HG03520 (cell line): Measurements from ENCODE around the gene ENDOV.
"Not testable (repeated sequence)": the region's sequence is repeated elsewhere in the genome, so short reads cannot be mapped to it uniquely, and the experiment has no call there.

Source experiments
- ATAC-seq: cut with Tn5 transposase; IDR thresholded peaks from one replicate; pipeline ENCODE4 v1.9.1; 2021; ENCODE audit warnings: mild to moderate bottlenecking, moderate library complexity; ENCODE audit not compliant: unreplicated experiment

ENDOV gene

GRCh38 chr17:80388175-80388574 is 26.8 kb upstream of the ENDOV start:
- no peak for ATAC-seq

DNA sequence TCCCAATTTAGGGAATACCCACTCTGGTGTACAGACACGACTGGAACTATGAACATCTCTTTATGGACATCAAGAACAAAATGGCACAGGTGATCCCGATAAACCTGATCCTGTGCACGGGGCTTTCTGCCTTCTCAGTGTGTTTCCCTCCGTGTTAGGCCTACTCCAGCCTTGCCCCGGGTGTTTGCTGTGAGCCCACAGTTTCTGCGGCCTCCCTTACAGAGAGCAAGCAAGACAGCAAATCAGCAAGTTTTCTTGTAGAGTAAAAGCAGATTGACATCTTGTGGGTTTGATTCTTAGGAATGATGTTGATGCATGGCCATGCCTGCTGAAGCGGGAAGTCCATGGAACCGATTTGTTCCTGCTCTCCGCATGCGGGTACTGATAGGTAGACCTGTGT is 26.4 kb upstream of the ENDOV start:
- ATAC-seq: no peak

- ATAC-seq: no peak
Observed at GRCh38 chr17:80389011-80389995, 25.7 kb upstream of the ENDOV start.

- ATAC-seq: no peak
Observed at GRCh38 chr17:80393241-80393890, 21.6 kb upstream of the ENDOV start.

- no peak for ATAC-seq
Observed at GRCh38 chr17:80393961-80394360, 21.0 kb upstream of the ENDOV start.

DNA sequence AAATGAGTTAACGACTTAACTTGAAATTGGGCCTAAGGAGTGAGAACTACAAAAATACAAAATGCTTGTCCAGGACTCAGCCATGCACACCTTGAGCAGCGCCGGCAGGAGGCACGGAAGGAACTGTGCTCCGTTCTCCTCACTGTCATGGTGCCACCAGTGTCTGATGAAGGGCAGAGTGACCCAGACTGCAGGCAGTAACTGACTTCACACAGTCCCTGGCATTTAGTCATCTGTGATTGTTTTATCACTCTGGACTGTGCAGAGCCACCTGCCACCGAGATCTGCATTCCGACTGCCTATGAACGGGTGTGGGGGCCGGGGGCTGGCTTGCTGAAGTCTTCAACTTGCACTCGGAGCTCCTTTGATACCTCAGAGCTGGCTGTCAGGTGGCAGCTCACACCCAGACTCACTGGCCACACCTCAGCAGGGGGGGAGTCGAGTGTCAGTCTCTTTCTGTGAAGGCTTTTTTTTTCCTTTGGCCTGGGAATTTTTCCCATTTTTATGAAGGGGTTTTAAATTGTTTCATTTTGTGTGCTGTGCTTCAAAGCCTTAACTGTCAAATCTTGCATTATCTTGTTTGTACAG is 20.2 kb upstream of the ENDOV start:
- no peak for ATAC-seq

DNA sequence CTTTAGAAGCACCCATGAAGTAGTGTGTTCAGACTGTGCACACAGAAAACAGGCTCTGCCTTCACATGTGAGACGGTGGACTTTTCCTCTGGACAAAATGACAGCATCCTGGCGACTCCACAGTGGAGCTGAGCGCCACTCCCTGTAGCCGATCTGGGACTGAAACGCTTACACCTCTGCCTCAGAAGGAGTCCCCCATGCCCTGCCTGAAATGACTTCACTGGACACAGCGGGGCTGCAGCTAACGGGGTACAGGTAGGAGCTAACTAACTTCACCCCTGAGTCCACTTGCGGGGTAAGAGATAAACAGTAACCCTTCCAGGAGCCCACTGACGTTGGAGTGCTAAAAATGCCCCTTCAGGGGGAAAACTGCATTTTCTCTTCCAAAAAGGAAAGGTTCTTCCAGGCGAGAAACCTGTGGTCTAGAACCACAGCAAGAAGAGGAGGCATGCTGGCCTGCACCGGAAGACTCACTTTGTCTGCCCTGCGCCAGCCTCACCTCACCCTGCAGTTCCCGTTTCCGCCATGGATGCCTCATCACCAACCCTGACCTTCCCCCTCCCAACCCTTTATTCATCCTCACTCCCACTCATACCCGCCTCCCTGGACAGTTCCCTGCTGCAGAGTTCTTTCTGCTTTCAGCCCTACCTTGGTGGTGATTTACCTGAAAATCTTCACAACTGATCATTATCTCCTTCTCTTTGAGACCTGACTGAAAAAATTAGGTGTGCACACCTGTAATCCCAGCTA is 19.4 kb upstream of the ENDOV start:
- no peak for ATAC-seq

DNA sequence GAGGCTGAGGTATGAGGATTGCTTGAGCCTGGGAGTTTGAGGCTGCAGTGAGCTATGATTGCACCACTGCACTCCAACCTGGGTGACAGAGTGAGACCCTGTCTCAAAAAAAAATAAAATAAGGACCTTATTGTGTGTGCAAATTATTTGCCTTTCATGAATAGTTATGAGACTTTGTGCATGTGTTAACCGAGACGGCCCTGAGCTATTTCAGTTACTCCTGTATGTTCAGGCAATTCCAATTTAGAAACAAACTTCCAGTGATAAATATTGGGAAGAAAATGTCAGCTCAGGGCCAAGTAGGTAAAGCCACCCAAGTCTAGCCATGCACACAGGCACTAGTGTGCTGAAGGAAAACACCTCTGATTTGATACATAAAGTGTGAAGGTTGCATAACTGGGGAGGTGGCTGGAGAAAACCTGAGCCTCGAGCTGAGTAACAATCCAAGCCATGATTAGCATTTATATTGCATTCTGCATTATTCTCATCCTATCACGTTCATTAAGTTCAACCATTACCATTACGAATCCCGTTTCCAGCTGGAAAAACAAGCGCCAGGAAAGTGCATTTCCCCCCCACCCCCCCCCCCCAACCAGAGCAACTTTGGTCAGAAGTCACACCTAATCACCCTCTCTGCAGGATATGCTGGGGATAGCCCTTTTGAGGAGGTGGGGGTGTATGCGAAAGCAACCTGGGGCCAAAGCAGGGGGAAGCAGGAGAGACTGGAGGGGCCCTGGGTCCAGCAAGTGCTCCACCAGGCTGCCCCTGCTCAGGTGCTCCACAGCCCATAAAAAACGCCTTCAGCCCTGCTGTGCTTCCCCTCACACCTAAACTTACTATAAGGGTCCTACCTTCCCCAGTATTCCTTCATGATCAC is 18.6 kb upstream of the ENDOV start:
- ATAC-seq: no peak

DNA sequence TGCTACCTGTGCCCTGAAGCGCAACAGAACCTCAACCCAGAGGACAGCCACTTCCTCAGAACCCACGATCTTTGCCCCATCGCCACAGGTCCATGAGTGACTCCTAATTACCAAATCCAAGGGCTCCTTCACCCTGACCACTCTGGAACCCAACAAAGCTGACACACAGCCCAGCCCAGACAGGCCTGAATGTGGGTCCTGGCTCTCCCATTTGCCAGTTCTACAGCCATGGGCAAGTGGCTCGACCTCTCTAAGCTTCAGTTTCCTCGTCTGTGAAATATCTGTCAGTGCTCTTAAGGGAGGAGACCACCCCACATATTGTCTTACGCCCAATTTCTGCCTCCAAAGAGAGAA is 18.0 kb upstream of the ENDOV start:
- no peak for ATAC-seq

GRCh38 chr17:80397686-80398085 is 17.3 kb upstream of the ENDOV start:
- no peak for ATAC-seq

DNA sequence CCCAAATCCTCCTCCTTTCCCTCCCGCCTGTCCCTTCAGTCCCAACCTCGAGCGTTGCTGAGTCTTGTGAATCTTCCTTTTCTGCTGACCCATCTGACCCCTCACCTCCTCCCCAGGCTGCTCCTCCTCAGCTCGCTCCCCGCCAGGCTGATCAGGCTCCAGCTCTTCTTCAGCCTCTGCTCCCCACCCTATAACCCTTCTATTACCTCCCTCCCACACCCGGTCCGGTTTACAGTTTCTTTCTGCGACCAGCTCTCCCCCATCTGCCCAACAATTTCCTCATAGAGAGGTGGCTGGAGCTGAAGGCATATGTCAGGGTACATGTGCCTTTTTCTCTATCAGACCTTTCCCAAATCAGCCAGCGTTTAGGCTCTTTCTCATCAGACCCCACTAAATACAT is 13.9 kb upstream of the ENDOV start:
- not testable (repeated sequence) for ATAC-seq

DNA sequence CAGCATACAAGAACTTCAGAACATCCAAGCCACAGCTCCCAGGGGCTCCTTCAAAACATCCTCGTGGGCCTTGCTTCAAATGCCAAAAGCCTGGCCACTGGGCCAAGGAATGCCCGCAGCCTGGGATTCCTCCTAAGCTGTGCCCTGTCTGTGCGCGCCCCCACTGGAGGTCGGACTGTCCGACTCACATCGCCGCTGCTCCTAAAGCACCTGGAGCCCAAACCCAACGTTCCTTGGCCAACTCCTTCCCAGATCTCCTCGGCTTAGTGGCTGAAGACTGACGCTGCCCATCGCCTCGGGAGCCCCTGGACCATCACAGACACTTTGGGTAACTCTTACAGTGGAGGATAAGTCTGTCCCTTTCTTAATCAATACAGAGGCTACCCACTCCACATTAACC is 12.9 kb upstream of the ENDOV start:
- not testable (repeated sequence) for ATAC-seq

- no peak for ATAC-seq
Observed at GRCh38 chr17:80402959-80403358, 12.0 kb upstream of the ENDOV start.

DNA sequence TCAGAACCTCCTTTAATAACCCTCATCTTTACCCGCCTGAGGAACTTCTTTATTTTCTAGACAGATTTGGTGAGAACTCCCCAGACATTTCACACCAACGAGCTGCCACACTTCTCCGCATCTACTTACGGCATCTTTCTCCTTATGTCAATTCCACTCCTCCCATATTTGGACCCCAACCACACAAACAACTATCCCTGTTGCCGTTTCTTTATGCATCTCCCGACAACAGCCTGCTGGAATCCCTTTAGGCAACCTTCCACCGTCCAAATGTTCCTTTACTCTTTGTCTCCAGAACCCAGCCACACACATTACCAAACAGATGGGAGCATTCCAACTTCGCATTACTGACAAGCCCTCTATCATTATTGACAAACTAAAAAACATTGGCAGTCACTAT is 8.8 kb upstream of the ENDOV start:
- no peak for ATAC-seq

- ATAC-seq: not testable (repeated sequence)
Observed at GRCh38 chr17:80407917-80408316, 7.0 kb upstream of the ENDOV start.

DNA sequence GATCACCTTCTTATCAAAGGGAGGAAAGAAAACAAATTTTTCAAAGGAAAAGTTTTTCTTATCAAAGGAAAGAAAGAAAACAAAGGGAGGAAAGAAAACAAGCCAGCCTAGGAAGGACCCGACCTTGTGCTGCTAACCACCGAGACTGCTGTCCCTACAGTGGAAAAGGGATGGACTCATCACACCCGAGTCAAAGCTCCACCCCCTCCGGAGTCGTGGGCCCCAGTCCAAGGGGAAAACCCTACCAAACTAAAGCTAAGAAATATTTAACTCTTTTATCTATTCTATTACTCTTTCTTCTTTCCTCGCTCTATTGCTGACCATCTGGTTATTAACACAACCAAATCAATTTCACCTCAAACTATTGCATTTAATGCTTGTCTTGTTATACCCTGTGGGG is 6.1 kb upstream of the ENDOV start:
- no peak for ATAC-seq

DNA sequence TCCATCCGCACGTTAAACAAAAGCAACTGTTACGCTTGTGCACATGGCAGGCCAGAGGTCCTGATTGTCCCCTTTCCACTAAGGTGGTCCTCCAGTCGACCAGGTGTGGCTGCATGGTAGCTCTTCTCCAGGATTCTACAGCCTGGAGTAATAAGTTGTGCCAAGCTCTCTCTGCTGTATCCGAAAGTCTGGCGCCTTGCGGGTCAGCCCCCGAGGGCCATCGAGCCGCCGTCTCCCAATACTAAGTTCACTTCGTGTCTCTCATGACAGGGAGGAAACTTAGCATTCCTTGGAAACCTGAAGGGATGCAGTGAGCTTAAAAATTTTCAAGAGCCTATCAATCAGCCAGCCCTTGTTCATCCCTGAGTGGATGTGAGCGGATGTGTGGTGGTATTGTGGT is 5.3 kb upstream of the ENDOV start:
- no peak for ATAC-seq

- ATAC-seq: not testable (repeated sequence)
Observed at GRCh38 chr17:80410441-80411087, 4.4 kb upstream of the ENDOV start.

- ATAC-seq: no peak
Observed at GRCh38 chr17:80413771-80414507, 1.0 kb upstream of the ENDOV start.
